HG03196 (cell line): ENCODE data around the gene SMAD3.
"Not testable (repeated sequence)": the region's sequence is repeated elsewhere in the genome, so short reads cannot be mapped to it uniquely, and the experiment has no call there.

ENCODE experiments used
- ATAC-seq: cut with Tn5 transposase; IDR thresholded peaks from one replicate; pipeline ENCODE4 v1.9.1; 2021; ENCODE audit not compliant: unreplicated experiment

Gene SMAD3

DNA sequence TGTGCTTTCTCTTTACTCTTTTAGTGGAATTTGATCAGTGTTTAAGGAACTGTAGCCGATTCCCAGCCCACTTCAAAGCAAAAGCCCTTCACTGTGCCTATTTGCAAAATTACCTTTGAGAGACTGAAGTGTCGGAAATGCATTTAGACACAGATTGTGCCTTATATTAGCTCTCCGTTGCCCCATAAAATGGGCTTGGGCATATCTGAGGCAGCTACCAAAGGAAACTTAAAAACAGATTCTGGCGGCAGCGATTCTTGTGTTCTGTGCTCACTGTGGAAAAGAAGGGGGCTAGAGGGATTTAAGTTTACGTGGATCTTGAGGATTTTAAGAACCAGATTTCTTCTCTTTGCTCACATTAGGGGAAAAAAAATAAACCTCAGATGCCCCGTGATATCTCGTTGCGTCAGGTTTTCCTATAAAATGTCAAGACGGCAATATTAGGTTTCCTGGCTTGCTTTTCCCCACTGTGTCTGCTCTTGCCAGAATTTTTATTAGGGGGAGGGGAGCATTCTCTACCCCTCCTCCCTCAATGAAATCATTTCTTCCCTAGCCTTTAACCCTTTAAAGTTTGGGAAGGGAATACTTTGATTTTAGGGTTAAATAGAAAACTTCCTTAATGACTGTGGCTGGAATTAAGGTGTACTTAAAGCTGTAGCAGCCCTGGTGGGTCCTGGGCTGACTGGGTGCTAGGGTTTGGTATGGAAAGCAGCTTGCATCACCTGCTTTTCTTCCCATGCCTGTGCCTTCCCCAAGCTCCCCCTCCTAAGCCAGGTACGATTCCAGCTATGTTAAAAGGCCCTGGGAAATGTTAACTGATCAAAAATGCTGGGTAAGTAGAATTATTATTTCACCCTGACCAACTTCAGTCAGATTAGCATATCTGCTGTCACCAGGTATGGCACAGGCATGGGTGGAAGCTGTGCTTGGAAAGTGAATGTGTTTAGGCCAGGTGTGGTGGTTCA is 73.8 kb downstream of the SMAD3 start:
- ATAC-seq, result no peak

DNA sequence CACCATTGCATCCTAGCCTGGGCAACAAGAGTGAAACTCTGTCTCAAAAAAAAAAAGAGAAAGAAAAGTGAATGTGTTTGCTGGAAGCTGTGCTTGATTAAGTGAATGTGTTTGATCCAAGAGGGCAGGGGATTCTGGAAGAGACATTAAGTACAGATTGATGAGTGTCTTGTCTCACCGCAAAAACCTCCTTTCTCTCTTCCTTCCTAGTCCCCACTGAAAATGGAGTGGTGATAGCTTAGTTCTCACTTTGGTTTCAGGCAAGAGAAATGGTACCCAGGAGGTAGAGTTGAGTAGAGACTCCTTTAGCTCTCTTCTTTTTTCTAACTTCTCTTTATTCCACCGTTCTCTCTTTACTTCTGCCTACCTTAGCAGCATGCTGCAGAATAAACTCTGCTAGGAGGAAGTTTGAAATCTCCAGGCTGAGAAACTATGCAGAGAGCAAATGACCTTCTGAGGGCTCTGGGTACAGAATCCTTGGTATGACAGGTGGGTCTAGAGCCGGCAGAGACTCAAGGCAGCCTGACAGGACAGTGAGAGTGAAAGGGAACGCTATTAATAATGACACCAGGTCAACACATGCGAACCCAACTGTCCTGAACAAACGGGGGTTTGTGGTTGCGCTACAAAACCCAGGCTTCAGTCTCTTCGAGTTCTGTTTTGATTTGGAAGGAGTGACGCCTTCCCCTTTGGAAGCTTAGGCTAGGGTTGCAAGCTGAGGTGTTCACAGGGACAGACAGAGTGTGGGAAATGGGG is 74.9 kb downstream of the SMAD3 start:
- no peak for ATAC-seq

DNA sequence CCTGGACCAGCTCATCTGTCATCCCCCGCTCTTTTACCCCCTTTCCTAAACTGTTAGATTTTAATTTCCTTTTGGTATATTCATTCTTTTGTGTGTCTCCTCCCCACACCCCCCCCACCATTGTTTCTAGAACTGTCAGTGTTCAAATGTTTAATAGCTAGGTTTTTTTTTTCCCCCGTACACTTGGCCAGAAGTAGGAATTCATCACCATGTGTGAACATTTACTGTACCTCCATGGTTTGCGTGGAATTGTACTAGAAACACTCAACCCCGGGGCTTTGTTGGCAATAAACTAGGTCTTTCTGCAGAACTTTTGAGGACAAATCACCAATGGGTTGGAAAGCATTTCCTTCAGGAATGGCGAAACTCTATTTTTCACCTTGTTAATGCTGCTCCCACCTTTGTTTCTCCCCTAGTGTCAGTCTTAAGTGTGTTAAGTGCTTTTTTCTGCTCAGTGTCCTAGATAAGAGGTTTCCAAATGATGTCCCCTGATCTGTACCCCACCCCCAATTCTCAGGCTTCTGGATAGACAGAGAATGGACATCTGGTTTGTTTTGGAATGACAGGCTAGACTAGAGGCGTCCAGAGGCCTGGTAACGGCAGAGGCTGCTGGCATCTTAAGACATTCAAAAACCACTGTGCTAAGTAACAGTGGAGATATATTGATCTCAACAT is 76.8 kb downstream of the SMAD3 start:
- no peak for ATAC-seq

DNA sequence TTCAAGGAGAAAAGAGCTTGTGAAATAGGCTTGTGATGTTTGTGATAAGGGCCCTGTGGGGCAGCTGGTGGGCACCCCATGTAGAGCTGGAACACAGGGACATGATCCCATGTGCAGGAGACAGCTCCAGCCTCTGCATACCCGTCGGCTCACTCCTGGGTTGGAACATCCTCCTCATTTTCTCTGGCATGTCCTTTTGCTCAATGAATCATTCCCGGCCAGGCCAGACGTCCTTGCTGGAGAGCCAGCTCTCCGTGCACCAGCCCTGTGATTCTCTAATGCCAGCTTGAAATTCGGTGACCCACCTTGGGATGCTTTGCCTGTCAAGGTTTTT is 77.3 kb downstream of the SMAD3 start:
- ATAC-seq, result no peak

DNA sequence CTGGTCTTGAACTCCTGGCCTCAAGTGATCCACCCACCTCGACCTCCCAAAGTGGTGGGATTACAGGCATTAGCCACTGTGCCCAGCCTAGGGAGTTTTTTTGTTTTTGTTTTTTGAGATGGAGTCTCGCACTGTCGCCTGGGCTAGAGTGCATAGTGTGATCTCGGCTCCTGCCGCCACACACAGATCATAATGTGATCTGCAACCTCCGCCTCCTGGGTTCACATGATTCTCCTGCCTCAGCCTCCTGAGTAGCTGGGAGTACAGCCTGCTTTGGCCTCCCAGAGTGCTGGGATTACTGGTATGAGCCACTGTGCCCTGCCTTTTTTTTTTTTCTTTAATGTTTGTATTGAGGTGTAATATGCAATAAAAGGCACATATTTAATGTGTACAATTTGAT is 78.2 kb downstream of the SMAD3 start:
- ATAC-seq, result no peak

DNA sequence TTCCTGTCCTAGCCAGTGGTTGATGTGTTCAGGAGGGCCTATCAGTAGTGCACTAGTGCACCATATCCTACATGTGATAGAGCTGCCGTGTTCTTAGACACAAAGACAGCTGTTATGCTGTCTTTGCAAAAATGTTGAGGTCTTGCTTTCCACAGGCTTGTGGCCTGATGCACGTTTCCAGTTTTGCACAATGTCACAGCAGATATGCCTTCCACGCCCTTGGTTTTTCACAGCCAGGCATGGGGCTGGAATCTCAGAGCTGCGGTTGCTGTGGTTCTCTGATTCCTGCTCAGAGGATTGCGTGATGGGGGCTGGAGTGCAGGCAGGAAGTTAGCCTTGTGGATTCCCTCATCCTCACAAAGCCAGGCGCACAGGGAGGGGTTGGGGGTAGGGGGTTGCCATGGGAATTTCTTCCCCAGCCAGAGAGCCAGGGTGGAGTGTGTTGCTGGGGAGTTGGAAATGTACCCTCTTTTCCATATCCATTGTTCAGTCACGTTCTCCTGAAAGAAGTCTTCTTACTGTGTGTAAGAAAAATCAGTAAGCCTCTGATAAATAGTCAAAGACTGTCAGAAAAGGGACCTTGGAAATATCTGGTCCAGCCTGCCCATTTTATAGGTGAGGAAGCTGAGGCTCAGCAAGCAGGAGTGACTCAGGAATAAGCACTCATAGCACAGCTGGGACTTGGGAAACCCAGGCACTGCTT is 79.4 kb downstream of the SMAD3 start:
- no peak for ATAC-seq

DNA sequence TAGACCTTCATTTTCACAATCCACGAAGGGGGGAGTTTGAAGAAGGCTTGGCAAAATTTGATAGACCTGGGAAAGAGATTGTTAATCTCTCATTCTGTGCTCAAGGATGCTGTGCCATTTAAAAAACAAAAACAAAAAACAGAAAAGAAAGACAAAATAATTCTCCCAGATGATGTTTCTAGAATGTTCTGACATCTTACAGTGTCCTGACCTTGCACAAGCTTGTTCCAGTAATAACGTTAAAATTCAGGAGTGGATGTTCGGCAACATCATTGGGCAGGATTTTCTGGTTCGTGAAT is 79.9 kb downstream of the SMAD3 start:
- ATAC-seq, result no peak

DNA sequence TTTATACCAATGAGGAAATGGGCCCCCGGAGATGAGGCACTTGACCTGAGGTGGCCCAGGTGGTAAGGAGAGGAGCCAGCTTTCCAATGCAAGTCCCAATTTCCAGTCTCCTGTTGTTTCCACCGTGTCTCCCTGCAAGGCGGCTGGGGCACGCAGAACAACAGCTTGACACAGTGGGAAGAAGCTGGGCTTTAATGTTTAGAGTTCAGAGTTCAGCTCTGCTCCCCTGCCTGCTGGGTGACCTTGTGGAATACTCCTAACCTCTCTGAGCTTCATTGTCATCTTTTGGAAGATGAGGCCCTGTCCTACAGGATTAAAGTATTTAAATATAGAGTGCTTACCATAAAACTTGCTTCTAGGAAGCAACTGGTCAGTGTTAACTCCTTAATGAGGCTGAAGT is 80.3 kb downstream of the SMAD3 start:
- ATAC-seq, result no peak

DNA sequence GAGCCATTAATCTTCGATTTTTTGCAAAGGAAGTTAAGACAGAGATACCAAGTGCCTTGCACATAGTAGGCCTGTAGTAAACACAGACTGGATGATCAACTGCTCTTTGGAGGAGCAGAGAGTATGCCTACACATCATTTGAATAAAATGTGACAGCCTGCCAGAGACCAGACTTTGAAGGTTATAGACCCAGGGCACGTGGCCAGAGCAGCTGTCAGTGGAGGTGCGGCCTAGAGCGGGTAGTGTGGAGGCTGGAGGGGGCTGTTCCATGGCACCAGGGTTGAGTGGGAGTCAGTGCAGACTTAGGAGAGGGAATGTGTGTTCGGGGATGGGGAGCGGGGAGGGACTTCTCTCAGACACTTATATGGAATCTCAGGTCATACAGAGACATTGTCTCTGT is 80.8 kb downstream of the SMAD3 start:
- no peak for ATAC-seq

DNA sequence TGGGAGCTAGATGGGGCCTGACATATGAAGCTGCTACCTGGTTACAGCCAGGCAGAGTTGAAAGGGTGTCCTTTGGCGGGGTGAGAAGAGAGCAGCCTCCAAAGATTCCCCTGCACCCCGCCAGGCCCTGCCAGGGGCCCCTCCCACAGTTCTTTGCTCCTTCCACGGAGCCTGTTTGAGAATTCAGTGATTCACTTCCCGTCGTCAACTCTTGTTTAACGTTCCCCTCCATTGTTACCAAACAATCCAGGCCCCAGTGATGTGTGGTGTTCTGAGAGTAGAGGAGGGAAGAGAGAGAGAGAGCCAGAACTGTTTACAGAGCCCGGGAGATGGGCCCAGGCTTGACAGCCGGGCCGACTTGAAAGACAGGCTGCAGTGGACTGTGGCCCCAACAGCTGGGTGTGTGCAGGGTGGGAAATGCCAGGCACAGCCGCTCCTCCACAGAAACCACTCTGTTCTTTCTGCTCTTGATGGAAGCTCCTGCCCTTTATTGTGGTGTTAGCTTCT is 81.5 kb downstream of the SMAD3 start:
- no peak for ATAC-seq

DNA sequence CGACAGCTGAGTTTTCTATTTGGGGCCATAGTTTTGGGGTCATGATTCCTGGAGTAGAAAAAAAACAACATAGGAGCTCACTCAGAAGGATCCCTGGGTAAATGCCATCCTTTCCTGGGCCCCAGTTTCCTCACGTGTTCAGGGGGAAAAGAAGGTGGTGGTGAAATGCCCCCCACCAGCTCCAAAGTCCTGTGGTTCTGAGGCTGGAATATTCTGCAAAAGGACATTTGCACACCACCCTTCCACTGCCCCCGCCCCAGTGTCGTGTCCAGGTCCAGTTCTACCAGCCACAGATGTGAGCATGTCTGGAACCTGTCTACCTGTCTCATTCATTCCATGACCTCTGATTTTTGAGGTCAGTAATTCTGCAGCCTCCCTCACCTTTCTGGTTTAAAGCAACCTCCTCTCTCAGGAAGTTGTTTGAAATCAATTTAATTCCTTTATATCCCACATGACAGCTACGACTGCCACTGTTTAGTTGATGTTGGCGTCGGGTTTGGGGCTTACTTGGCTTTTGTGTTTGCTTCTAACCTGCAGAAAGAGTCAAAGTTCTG is 82.1 kb downstream of the SMAD3 start:
- no peak for ATAC-seq

DNA sequence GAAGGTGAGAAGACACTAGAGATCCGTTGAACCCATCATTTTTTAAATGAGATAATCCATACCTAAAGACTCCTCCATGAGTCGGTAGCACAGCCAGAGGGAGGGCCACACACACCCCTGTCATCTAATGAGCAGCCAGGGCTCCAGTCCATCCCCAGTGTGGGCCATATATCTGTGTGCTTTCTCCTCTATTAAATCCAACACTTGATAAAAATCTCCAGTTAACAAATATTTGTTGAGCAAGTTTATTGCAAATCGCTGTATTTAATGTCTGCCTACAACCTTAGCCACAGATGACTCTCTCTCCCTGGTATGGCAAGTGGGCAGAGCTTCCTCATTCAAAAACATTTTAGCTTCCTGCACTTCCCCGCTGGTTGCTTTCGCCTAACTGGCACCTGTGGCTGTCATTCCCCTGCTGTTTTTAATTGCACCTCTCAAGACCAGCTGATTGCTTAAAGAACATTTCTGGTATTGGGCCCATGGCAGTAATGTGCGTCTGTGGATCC is 82.8 kb downstream of the SMAD3 start:
- ATAC-seq, result no peak

DNA sequence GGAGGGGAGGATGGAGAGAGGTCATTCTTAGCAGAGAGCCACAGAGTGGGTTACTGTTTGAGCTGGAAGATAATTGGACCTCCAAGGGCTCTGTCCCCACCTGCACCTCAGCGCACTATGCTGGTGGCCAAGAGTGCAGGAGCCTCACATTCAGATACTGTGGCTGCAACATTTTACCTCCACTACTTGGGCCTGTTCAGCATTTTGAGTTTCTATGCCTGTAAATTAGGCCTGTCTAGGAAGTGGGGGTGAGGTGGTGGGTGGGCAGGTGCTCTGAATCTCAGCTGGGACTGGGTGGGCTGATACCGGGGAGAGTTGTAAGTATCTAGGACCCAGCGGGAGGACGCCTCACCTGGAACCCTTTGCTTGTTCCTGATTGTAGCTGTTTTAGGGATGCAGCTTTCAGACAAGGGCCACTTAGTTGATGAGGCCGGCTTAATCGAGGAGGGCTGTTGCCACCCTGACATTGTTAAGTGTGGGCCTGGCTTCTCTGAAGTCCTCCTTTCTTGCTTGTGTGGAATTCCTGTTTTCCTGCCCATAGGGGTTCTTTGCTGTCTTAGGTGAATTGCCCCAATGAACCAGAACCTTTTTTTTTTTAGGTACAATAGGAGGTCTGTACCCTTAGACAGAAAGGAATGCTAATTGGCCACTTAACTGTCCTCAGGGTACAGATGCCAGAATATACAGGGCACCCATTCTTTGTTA is 83.8 kb downstream of the SMAD3 start:
- no peak for ATAC-seq

DNA sequence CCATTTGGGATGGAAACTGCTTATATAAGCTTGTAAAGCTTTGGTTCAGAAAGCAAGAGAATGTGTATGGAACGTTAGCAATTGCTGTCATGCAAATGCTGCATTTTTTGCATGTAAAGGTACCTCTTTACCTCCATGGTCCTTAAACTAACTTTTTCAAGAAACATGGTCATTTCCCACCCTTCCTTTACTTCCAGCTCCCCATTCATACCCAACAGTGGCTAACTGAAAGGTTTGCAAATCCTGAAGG is 84.3 kb downstream of the SMAD3 start:
- ATAC-seq, result no peak

DNA sequence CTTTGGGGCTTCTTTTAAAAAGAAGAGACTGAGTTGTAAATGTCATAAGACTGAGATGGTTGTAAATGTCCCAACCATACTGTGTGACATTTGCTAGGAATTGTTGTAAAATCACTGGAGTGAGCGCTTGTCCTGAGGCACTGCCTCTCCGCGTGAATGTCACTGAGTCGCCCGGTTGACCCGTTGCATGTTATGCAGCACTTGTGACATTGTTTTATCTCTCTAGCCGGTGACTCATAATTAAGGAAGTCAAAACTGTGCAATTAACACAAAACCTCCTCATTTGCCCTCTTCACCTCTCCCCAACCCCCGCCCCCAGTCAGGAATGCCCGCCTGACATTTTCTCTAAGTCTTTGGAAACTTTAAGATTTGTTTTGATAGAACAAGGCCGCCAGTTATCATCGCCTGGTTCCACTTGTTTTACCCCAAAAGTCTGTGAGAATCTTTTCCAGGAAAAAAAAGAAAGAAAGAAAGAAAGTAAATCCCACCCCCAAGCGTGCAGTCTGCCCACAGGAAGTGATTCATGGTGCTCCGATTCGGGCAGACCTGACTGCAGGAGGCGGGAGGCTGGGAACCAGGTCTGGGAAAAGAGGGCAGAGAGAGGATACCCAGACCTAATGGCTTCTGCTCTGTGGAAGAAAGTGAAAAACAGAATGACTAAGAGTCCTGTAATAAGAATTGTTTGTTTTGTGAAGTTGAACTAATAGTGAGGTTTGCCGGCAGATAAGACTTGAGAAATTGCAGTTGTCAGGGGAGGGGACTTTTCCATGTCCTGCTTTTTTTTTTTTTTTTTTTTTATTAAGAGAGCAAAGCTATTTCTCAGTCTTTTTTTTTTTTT is 84.8 kb downstream of the SMAD3 start:
- peak; percentile 56 for ATAC-seq

DNA sequence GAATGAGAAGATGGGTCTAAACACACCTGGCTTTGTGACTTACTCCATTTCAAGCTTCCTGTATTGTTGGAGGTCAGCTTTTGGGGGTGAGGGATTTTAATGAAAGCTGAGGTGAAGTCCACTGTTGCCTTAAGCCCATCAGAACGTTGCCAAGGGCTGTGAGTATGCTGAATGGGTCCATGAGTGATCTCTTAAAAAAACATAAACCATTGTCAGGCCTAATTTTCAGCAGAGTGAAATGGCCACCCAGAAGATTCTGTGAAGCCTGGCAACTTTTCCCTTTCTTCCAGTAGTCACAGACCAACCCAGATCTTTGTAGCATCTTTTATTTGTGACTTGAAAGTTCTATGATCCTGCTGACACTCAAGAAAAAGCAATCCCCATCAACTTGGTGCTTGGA is 87.0 kb downstream of the SMAD3 start:
- no peak for ATAC-seq

DNA sequence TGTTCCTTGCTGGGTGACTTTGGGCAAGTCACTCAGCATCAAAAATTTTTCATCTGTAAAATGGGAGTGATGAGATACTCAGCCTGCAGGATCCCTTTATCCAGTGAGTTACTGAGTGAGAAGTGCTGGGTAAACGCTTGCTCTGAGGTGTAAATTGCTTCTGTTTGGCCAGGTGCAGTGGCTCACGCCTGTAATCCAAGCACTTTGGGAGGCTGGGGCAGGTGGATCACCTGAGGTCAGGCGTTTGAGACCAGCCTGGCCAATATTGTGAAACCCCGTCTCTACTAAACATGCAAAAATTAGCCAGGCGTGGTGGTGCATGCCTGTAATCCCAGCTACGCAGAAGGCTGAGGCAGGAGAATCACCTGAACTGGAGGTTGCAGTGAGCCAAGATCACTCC is 87.6 kb downstream of the SMAD3 start:
- ATAC-seq, result not testable (repeated sequence)

DNA sequence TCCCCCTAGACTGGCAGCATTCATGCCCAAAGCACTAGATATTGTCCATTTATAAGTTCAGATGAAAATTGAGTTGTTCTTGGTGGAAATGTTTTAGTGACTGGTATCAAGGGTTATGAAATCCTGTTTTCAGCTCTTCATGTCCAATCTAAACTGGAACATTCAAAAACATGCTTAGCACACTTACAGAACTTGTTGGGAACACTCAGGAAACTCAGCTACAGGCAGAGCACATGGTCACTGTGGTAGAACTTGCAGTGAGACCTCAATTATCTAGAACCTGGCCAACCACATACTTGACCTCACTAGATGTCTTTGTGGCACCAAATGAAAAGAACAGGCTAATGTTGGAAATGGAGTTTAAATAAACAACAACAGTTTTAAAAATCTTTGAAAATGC is 88.8 kb downstream of the SMAD3 start:
- no peak for ATAC-seq

DNA sequence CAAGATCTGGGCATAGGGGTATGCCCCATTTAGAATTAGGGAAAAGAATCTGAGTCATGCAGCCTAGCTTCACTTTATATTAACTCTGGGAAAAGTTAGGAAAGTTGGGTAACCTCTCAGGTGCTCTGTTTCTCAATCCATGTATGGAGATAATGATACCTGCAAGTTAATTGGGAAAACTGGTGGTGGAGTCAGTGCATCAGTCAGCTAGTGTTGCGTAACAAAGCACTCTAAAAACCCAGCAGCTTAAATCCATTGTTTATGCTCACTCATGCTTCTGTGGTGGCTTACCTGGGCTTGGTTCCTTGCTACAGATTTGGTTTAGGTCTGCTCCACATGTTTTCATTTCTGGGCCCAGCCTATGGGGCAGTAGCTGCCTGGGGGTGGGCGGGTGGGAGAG is 91.0 kb downstream of the SMAD3 start:
- no peak for ATAC-seq

DNA sequence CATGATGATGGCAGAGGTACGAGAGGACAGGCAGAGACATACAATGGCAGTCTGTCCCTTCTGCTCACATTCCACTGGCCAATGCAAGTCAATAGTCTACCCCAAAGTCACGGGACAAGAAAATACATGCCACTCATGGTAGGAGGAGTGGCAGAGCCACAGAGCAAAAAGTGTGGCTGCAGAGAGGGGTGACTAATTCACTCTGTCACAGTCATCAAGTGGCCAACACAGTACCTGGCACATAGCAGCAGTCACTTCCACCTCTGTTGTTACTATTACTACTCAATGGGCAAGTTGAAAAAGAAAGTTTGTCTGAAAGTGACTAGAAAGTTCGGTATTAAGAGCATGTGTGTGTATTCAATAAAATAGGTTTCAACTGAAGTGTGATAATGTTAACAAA is 91.4 kb downstream of the SMAD3 start:
- ATAC-seq, result no peak
